Naive thymus-derived CD4-positive, alpha-beta T cell (primary cell): ENCODE measurements around the gene POLR2C. TPM values are rescaled to one million over a fixed set of nuclear protein-coding genes. Genes with fewer than 3 reads are reported as not detected.

Source experiments
- ATAC-seq: fragments of 150-1000 bp; cut with Tn5 transposase; 2 replicates; pipeline ENCODE4 v1.10.0; 2021; ENCODE audit warnings: mild to moderate bottlenecking, moderate library complexity
- CTCF ChIA-PET: fragments of 350-600 bp; sonication (Branson Sonifier 250); formaldehyde crosslinking; loops from one replicate; lab custom pipeline; 2021; ENCODE audit warnings: antibody characterized with exemption; lab: Charles Lee
- POLR2A ChIA-PET: fragments of 350-600 bp; sonication (Branson Sonifier 250); formaldehyde crosslinking; loops from one replicate; lab custom pipeline; 2021; ENCODE audit warnings: antibody characterized with exemption, inconsistent platforms; lab: Charles Lee
- DNase-seq, 9 donors: peaks; one replicate each; pipeline versions ENCODE4 v3.0.0 to v3.0.0-alpha.2; 2020 to 2022; ENCODE audit warnings: mixed read lengths in 1 of 9
- H3K27ac ChIP-seq: one replicate; pipeline ENCODE4 v1.7.0; 2013; ENCODE audit warnings: mild to moderate bottlenecking, low read depth, low read length, moderate library complexity
- H3K27me3 ChIP-seq, 2 donors: one replicate each; pipeline ENCODE4 v1.7.0; 2013; ENCODE audit warnings: low read length in 2 of 2, mild to moderate bottlenecking in 2 of 2, moderate library complexity in 2 of 2; ENCODE audit not compliant: control insufficient read depth in 2 of 2, insufficient read depth in 2 of 2
- H3K36me3 ChIP-seq, 3 experiments: 1 replicate in 2 of 3; 2 replicates in 1 of 3; pipeline ENCODE4 v1.7.0; 2013; ENCODE audit warnings: low read length in 3 of 3, mild to moderate bottlenecking in 3 of 3, moderate library complexity in 1 of 3; ENCODE audit not compliant: insufficient read depth in 3 of 3, control insufficient read depth in 2 of 3
- H3K4me1 ChIP-seq, 2 donors: one replicate each; pipeline ENCODE4 v1.7.0; 2013; ENCODE audit warnings: low read length in 2 of 2, mild to moderate bottlenecking in 2 of 2, moderate library complexity in 1 of 2; ENCODE audit not compliant: control insufficient read depth in 2 of 2, insufficient read depth in 2 of 2
- H3K4me3 ChIP-seq: 2 replicates; pipeline ENCODE4 v1.7.0; 2013; ENCODE audit warnings: mild to moderate bottlenecking, low read length
- H3K9me3 ChIP-seq, 3 experiments: 1 replicate in 2 of 3; 2 replicates in 1 of 3; pipeline ENCODE4 v1.7.0; 2013; ENCODE audit warnings: low read length in 3 of 3; ENCODE audit not compliant: control insufficient read depth in 2 of 3
- H3K27ac Mint-ChIP-seq, 9 donors: one replicate each; pipeline ENCODE4 v1.8.0; 2020 to 2022; ENCODE audit warnings: mixed read lengths in 9 of 9, mild to moderate bottlenecking in 8 of 9, moderate library complexity in 5 of 9, inconsistent platforms in 2 of 9
- H3K27me3 Mint-ChIP-seq, 5 donors: one replicate each; pipeline ENCODE4 v1.8.0; 2021 to 2022; ENCODE audit warnings: mixed read lengths in 5 of 5, mild to moderate bottlenecking in 1 of 5
- H3K36me3 Mint-ChIP-seq, 5 donors: one replicate each; pipeline ENCODE4 v1.8.0; 2020 to 2022; ENCODE audit warnings: mixed read lengths in 5 of 5, mild to moderate bottlenecking in 3 of 5, inconsistent platforms in 1 of 5
- H3K4me1 Mint-ChIP-seq, 7 donors: one replicate each; pipeline ENCODE4 v1.8.0; 2020 to 2022; ENCODE audit warnings: mixed read lengths in 7 of 7, mild to moderate bottlenecking in 3 of 7, inconsistent platforms in 1 of 7
- H3K4me3 Mint-ChIP-seq, 10 donors: one replicate each; pipeline ENCODE4 v1.8.0; 2020 to 2022; ENCODE audit warnings: mild to moderate bottlenecking in 10 of 10, mixed read lengths in 10 of 10, moderate library complexity in 6 of 10, inconsistent platforms in 2 of 10
- H3K9me3 Mint-ChIP-seq, 11 donors: one replicate each; pipeline ENCODE4 v1.8.0; 2020 to 2022; ENCODE audit warnings: mixed read lengths in 11 of 11, mild to moderate bottlenecking in 4 of 11, inconsistent platforms in 1 of 11, moderate library complexity in 1 of 11
- intact Hi-C, 2 donors: fragments of 100-400 bp; cut with micrococcal nuclease; formaldehyde crosslinking; loops; one replicate each; pipeline ENCODE4 v1.15.1; 2023
- polyA plus RNA-seq, 2 donors: library from polyadenylated mRNA; unstranded; fragments of 300-500 nt; fragmentation: Illumina TruSeq; gene quantifications; one replicate each; pipeline ENCODE4 v1.2.3, GENCODE V29; 2021
- total RNA-seq, 6 experiments: library from RNA in 5 of 6; stranded (reverse) in 5 of 6; gene quantifications; 1 replicate in 5 of 6; 2 replicates in 1 of 6; pipeline ENCODE4 v1.2.3 and lab custom pipeline; 2021 to 2026

Gene POLR2C
- total and polyA plus RNA-seq, 7 experiments from 2014 or later: 45.0 to 96.3 (median 72.5) TPM

GRCh38 chr16:57516773-57517172 is 54.3 kb downstream of the POLR2C start:
- no peaks in the 10 kb centered on the region for H3K9me3 ChIP-seq
- intact Hi-C loops: loop anchor here in 1 of 2 donors (5.0 kb wide), 1 partner anchor 54 kb away; the partner anchor contains the start of gene POLR2C
- Mint-ChIP-seq H3K36me3 (peaks cover 0 to 28% (median 0%) of the 10 kb centered on the region in 5 donors), H3K4me1 (peaks cover 4 to 9% (median 5%) of the 10 kb centered on the region in 7 donors), H3K27ac (no peak overlapping the region), H3K27me3 (no peaks in the 10 kb centered on the region), H3K9me3 (no peaks in the 10 kb centered on the region), H3K4me3 (peak overlapping the region in 1 of 10 donors; percentile 58)
- ATAC-seq (no peak), DNase-seq (no peak)
- ChIA-PET POLR2A (interaction anchor here (1.5 kb wide), 1 partner anchor 21 kb away, joined by 3 read pairs; no protein-coding TSS in a partner anchor), CTCF (interaction anchor here (0.7 to 1.1 kb wide), 4 partner anchors 11 to 216 kb away, joined by 3 read pairs; no protein-coding TSS in a partner anchor)
- peaks cover 0 to 36% (median 0%) of the 10 kb centered on the region in 3 experiments for H3K36me3 ChIP-seq
- peaks cover 7 to 8% of the 10 kb centered on the region in 2 donors for H3K4me1 ChIP-seq
- H3K27ac ChIP-seq: no peak overlapping the region
- H3K4me3 ChIP-seq: no peak overlapping the region
- H3K27me3 ChIP-seq: no peaks in the 10 kb centered on the region

GRCh38 chr16:57517397-57518367 is 55.2 kb downstream of the POLR2C start:
- CTCF ChIA-PET: interaction anchor here (0.7 to 2.8 kb wide), 8 partner anchors 10 to 217 kb away, joined by 3 to 12 read pairs (median 3); partner anchors contain the start of gene DOK4
- intact Hi-C loops: loop anchor here (2.0 to 5.0 kb wide), 2 partner anchors 19 to 55 kb away; partner anchors contain the start of genes CCDC102A (in 1 of the 2) and POLR2C (in 1 of the 2)
- H3K27ac Mint-ChIP-seq: no peak overlapping the region
- H3K27me3 ChIP-seq: no peaks in the 10 kb centered on the region
- H3K4me3 Mint-ChIP-seq: no peak overlapping the region
- DNase-seq (no peak), ATAC-seq (no peak)
- H3K27me3 Mint-ChIP-seq: no peaks in the 10 kb centered on the region
- H3K4me3 ChIP-seq: no peak overlapping the region
- peaks cover 5 to 10% (median 6%) of the 10 kb centered on the region in 7 donors for H3K4me1 Mint-ChIP-seq
- H3K27ac ChIP-seq: no peak overlapping the region
- POLR2A ChIA-PET: interaction anchor here (0.5 to 1.5 kb wide), 3 partner anchors 12 to 70 kb away, joined by 3 to 5 read pairs (median 3); partner anchors contain the start of genes CIAPIN1 and COQ9
- peaks cover 0 to 28% (median 0%) of the 10 kb centered on the region in 3 experiments for H3K36me3 ChIP-seq
- H3K36me3 Mint-ChIP-seq: peaks cover 0 to 28% (median 0%) of the 10 kb centered on the region in 5 donors
- H3K9me3 Mint-ChIP-seq: no peaks in the 10 kb centered on the region
- no peaks in the 10 kb centered on the region for H3K9me3 ChIP-seq
- peaks cover 7 to 8% of the 10 kb centered on the region in 2 donors for H3K4me1 ChIP-seq

GRCh38 chr16:57518520-57518919 is 56.0 kb downstream of the POLR2C start:
- Mint-ChIP-seq H3K4me3 (no peak overlapping the region), H3K4me1 (peaks cover 5 to 15% (median 6%) of the 10 kb centered on the region in 7 donors), H3K36me3 (peaks cover 0 to 24% (median 0%) of the 10 kb centered on the region in 5 donors), H3K27me3 (no peaks in the 10 kb centered on the region), H3K27ac (no peak overlapping the region), H3K9me3 (no peaks in the 10 kb centered on the region)
- H3K9me3 ChIP-seq: no peaks in the 10 kb centered on the region
- H3K27me3 ChIP-seq: no peaks in the 10 kb centered on the region
- DNase-seq (no peak), ATAC-seq (no peak)
- CTCF ChIA-PET: interaction anchor here (1.0 to 3.4 kb wide), 6 partner anchors 10 to 218 kb away, joined by 3 to 44 read pairs (median 7); partner anchors contain the start of genes CCDC102A and DOK4
- intact Hi-C loops: loop anchor here (2.0 to 5.0 kb wide), 2 partner anchors 18 to 56 kb away; partner anchors contain the start of genes CCDC102A (in 1 of the 2) and POLR2C (in 1 of the 2)
- peaks cover 0 to 27% (median 0%) of the 10 kb centered on the region in 3 experiments for H3K36me3 ChIP-seq
- POLR2A ChIA-PET: interaction anchor here (0.6 to 1.2 kb wide), 2 partner anchors 71 to 482 kb away, joined by 3 read pairs; partner anchors contain the start of genes CIAPIN1 and COQ9
- no peak overlapping the region for H3K4me3 ChIP-seq
- H3K27ac ChIP-seq: no peak overlapping the region
- H3K4me1 ChIP-seq: peaks cover 7 to 8% of the 10 kb centered on the region in 2 donors

- intact Hi-C loops: loop anchor here (1.0 to 5.0 kb wide), 8 partner anchors 11 to 274 kb away; partner anchors contain the start of genes POLR2C (in 2 of the 2), ARL2BP (in 1 of the 2) and CCDC102A (in 1 of the 2)
- DNase-seq (no peak), ATAC-seq (no peak)
- ChIA-PET CTCF (interaction anchor here (1.0 to 3.4 kb wide), 6 partner anchors 9 to 218 kb away, joined by 3 to 44 read pairs (median 7); partner anchors contain the start of genes CCDC102A and DOK4), POLR2A (interaction anchor here (0.6 to 1.4 kb wide), 3 partner anchors 27 to 483 kb away, joined by 3 to 4 read pairs (median 3); partner anchors contain the start of genes CIAPIN1 and COQ9)
- Mint-ChIP-seq H3K4me1 (peaks cover 5 to 15% (median 6%) of the 10 kb centered on the region in 7 donors), H3K27ac (no peak overlapping the region), H3K36me3 (peaks cover 0 to 22% (median 0%) of the 10 kb centered on the region in 5 donors), H3K4me3 (no peak overlapping the region), H3K9me3 (no peaks in the 10 kb centered on the region), H3K27me3 (no peaks in the 10 kb centered on the region)
- Histone ChIP-seq H3K9me3 (no peaks in the 10 kb centered on the region), H3K4me1 (peaks cover 7 to 8% of the 10 kb centered on the region in 2 donors), H3K27me3 (no peaks in the 10 kb centered on the region), H3K4me3 (no peak overlapping the region), H3K27ac (no peak overlapping the region), H3K36me3 (peaks cover 0 to 27% (median 0%) of the 10 kb centered on the region in 3 experiments)
Measured at GRCh38 chr16:57518922-57519321, 56.4 kb downstream of the POLR2C start.

- Histone ChIP-seq H3K4me1 (peaks cover 7 to 8% of the 10 kb centered on the region in 2 donors), H3K27me3 (no peaks in the 10 kb centered on the region), H3K36me3 (peaks cover 0 to 22% (median 0%) of the 10 kb centered on the region in 3 experiments), H3K4me3 (no peak overlapping the region), H3K27ac (no peak overlapping the region), H3K9me3 (no peaks in the 10 kb centered on the region)
- Mint-ChIP-seq H3K9me3 (no peaks in the 10 kb centered on the region), H3K4me1 (peaks cover 5 to 19% (median 6%) of the 10 kb centered on the region in 7 donors), H3K4me3 (no peak overlapping the region), H3K27me3 (no peaks in the 10 kb centered on the region), H3K27ac (peak overlapping the region in 3 of 9 donors; percentile 62 to 83 (median 76)), H3K36me3 (peaks cover 0 to 19% (median 0%) of the 10 kb centered on the region in 5 donors)
- DNase-seq (peak; percentile 61 to 86 (median 73)), ATAC-seq (peak; percentile 90)
- intact Hi-C loops: loop anchor here (1.0 to 5.0 kb wide), 8 partner anchors 10 to 275 kb away; partner anchors contain the start of genes POLR2C (in 2 of the 2), ARL2BP (in 1 of the 2) and CCDC102A (in 1 of the 2)
- CTCF ChIA-PET: interaction anchor here (0.6 to 3.4 kb wide), 20 partner anchors 8 to 646 kb away, joined by 3 to 44 read pairs (median 3); partner anchors contain the start of genes ADGRG5, CCDC102A and DOK4
- POLR2A ChIA-PET: interaction anchor here (0.7 to 1.4 kb wide), 7 partner anchors 9 to 78 kb away, joined by 3 to 6 read pairs (median 3); partner anchors contain the start of genes CIAPIN1, COQ9 and POLR2C
Measured at GRCh38 chr16:57519796-57520360, 57.4 kb downstream of the POLR2C start.
